Measurements from ENCODE around the gene TMEM270. TPM values are rescaled to one million over a fixed set of nuclear protein-coding genes. Genes with fewer than 3 reads are reported as not detected.
"Not testable (repeated sequence)": the region's sequence is repeated elsewhere in the genome, so short reads cannot be mapped to it uniquely, and the experiment has no call there.

The TMEM270 gene
- total and polyA plus RNA-seq, 2 donors (not counting 1 experiment from before 2014, with no cell fraction given): not detected

DNA sequence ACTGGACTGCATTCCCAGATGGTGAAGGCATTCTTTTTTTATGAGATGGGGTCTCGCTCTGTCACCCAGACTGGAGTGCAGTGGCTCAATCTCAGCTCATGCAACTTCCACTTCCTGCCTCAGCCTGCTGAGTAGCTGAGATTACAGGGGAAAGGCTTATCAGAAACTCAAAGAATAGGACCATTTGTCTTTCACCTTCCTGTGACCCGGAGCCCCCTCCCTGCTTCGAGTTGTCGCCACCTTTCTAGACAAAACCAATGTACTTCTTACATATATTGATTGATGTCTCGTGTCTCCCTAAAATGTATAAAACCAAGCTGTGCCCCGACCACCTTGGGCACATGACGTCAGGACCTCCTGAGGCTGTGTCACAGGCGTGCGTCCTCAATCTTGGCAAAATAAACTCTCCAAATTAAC lies 16.8 kb upstream of the TMEM270 start:
- Histone ChIP-seq H2AFZ (ENCODE audit: insufficient read depth, low read depth, low read length, poor library complexity, severe bottlenecking) (peak overlapping the region; percentile 25), H3K36me3 (replicated peaks in 1 of 2; ENCODE audit: control extremely low read depth in 1 of 2, control insufficient read depth in 1 of 2, extremely low read depth in 1 of 2, insufficient read depth in 2 of 2, low read length in 1 of 2) (no peaks in the 10 kb centered on the region), H3K4me2 (replicated peaks; ENCODE audit: low read depth, low read length, poor library complexity, severe bottlenecking) (peak overlapping the region; percentile 38), H3K79me2 (ENCODE audit: control insufficient read depth, insufficient read depth, low read length) (no peaks in the 10 kb centered on the region), H3K9me3 (ENCODE audit: control extremely low read depth in 1 of 3, control insufficient read depth in 2 of 3, insufficient read depth in 1 of 3, low read length in 2 of 3) (no peaks in the 10 kb centered on the region), H3K4me3 (ENCODE audit: control extremely low read depth in 1 of 5, extremely low read depth in 1 of 5, insufficient read depth in 1 of 5, low read depth in 2 of 5, low read length in 4 of 5) (no peak overlapping the region), H3K27me3 (replicated peaks in 1 of 4; ENCODE audit: control extremely low read depth in 1 of 4, control insufficient read depth in 3 of 4, insufficient read depth in 4 of 4, low read length in 3 of 4) (no peaks in the 10 kb centered on the region), H3K4me1 (ENCODE audit: control insufficient read depth in 2 of 2, insufficient read depth in 2 of 2, low read length in 2 of 2) (peaks cover 25 to 40% of the 10 kb centered on the region in 2 donors), H4K20me1 (ENCODE audit: control insufficient read depth, insufficient read depth, low read length, poor library complexity, severe bottlenecking) (no peaks in the 10 kb centered on the region), H3K9ac (ENCODE audit: low read length) (no peak overlapping the region), H3K27ac (ENCODE audit: low read length in 2 of 2) (no peak overlapping the region)
- H3K4me1 Mint-ChIP-seq: peaks cover 32% of the 10 kb centered on the region
- intact Hi-C loops (cut with micrococcal nuclease): no loop called here
- H3K27me3 Mint-ChIP-seq: no peaks in the 10 kb centered on the region
- ChIA-PET POLR2A (no interaction called here), CTCF (interaction anchor here (2.3 kb wide), 1 partner anchor 32 kb away, joined by 6 read pairs; no protein-coding TSS in a partner anchor)
- TF ChIP-seq, protein P1, sequence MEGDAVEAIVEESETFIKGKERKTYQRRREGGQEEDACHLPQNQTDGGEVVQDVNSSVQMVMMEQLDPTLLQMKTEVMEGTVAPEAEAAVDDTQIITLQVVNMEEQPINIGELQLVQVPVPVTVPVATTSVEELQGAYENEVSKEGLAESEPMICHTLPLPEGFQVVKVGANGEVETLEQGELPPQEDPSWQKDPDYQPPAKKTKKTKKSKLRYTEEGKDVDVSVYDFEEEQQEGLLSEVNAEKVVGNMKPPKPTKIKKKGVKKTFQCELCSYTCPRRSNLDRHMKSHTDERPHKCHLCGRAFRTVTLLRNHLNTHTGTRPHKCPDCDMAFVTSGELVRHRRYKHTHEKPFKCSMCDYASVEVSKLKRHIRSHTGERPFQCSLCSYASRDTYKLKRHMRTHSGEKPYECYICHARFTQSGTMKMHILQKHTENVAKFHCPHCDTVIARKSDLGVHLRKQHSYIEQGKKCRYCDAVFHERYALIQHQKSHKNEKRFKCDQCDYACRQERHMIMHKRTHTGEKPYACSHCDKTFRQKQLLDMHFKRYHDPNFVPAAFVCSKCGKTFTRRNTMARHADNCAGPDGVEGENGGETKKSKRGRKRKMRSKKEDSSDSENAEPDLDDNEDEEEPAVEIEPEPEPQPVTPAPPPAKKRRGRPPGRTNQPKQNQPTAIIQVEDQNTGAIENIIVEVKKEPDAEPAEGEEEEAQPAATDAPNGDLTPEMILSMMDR (IDR thresholded peaks at IDR 0.05): no peak
- TF ChIP-seq EZH2 (IDR thresholded peaks at IDR 0.05; ENCODE audit: borderline replicate concordance, insufficient read depth, low read depth, low read length, poor library complexity, severe bottlenecking): no peak
- DNase-seq (no peak), ATAC-seq (ENCODE audit: low read depth) (no peak)
- H3K27ac Mint-ChIP-seq: peak overlapping the region; percentile 46
- peak overlapping the region; percentile 66 for H3K4me3 Mint-ChIP-seq
- 20% methylated on average over 1 of the region's 9 CpGs for WGBS (ENCODE audit: insufficient coverage)
- H3K9me3 Mint-ChIP-seq (ENCODE audit: insufficient read depth): no peaks in the 10 kb centered on the region

DNA sequence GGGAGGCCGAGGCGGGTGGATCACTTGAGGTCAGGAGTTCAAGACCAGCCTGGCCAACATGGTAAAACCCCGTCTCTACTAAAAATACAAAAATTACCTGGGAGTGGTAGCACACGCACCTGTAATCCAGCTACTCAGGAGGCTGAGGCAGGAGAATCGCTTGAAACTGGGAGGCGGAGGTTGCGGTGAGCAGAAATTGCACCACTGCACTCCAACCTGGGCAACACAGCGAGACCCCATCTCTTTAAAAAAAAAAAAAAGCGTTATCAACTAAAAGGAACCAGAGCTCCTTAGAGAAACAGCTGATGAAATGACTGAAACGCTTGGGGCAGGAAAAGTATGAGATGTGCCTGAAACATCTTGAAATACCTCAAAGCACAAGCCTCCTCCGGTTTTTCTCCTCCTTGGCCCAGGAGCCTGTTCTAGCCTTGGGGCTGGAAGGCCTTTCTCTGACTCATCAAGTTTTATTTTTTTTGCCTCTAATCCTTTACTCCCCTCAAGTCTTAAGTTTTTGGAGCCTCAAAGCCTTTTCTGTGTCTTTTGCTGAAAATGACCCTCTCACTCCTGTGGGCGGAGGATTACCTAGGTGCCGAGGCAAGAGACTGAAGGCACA lies 16.0 kb upstream of the TMEM270 start:
- TF ChIP-seq EZH2 (IDR thresholded peaks at IDR 0.05; ENCODE audit: borderline replicate concordance, insufficient read depth, low read depth, low read length, poor library complexity, severe bottlenecking): no peak
- TF ChIP-seq, protein P1 (IDR thresholded peaks at IDR 0.05): no peak
- Histone ChIP-seq H2AFZ (ENCODE audit: insufficient read depth, low read depth, low read length, poor library complexity, severe bottlenecking) (no peak overlapping the region), H4K20me1 (ENCODE audit: control insufficient read depth, insufficient read depth, low read length, poor library complexity, severe bottlenecking) (no peaks in the 10 kb centered on the region), H3K9ac (ENCODE audit: low read length) (no peak overlapping the region), H3K4me2 (replicated peaks; ENCODE audit: low read depth, low read length, poor library complexity, severe bottlenecking) (no peak overlapping the region), H3K27me3 (replicated peaks in 1 of 4; ENCODE audit: control extremely low read depth in 1 of 4, control insufficient read depth in 3 of 4, insufficient read depth in 4 of 4, low read length in 3 of 4) (no peaks in the 10 kb centered on the region), H3K4me3 (ENCODE audit: control extremely low read depth in 1 of 5, extremely low read depth in 1 of 5, insufficient read depth in 1 of 5, low read depth in 2 of 5, low read length in 4 of 5) (no peak overlapping the region), H3K36me3 (replicated peaks in 1 of 2; ENCODE audit: control extremely low read depth in 1 of 2, control insufficient read depth in 1 of 2, extremely low read depth in 1 of 2, insufficient read depth in 2 of 2, low read length in 1 of 2) (no peaks in the 10 kb centered on the region), H3K9me3 (ENCODE audit: control extremely low read depth in 1 of 3, control insufficient read depth in 2 of 3, insufficient read depth in 1 of 3, low read length in 2 of 3) (no peaks in the 10 kb centered on the region), H3K79me2 (ENCODE audit: control insufficient read depth, insufficient read depth, low read length) (no peaks in the 10 kb centered on the region), H3K27ac (ENCODE audit: low read length in 2 of 2) (no peak overlapping the region), H3K4me1 (ENCODE audit: control insufficient read depth in 2 of 2, insufficient read depth in 2 of 2, low read length in 2 of 2) (peaks cover 25 to 40% of the 10 kb centered on the region in 2 donors)
- no peaks in the 10 kb centered on the region for H3K9me3 Mint-ChIP-seq (ENCODE audit: insufficient read depth)
- ChIA-PET CTCF (interaction anchor here (0.7 to 0.9 kb wide), 2 partner anchors 10 to 237 kb away, joined by 3 read pairs; no protein-coding TSS in a partner anchor), POLR2A (interaction anchor here (0.5 kb wide), 2 partner anchors 37 to 767 kb away, joined by 3 to 4 read pairs; no protein-coding TSS in a partner anchor)
- peak overlapping the region; percentile 3 for H3K4me3 Mint-ChIP-seq
- H3K27ac Mint-ChIP-seq: no peak overlapping the region
- 60% methylated on average over 2 of the region's 13 CpGs for WGBS (ENCODE audit: insufficient coverage)
- peaks cover 32% of the 10 kb centered on the region for H3K4me1 Mint-ChIP-seq
- DNase-seq (no peak), ATAC-seq (ENCODE audit: low read depth) (no peak)
- intact Hi-C loops (cut with micrococcal nuclease): no loop called here
- H3K27me3 Mint-ChIP-seq: peaks cover 4% of the 10 kb centered on the region

DNA sequence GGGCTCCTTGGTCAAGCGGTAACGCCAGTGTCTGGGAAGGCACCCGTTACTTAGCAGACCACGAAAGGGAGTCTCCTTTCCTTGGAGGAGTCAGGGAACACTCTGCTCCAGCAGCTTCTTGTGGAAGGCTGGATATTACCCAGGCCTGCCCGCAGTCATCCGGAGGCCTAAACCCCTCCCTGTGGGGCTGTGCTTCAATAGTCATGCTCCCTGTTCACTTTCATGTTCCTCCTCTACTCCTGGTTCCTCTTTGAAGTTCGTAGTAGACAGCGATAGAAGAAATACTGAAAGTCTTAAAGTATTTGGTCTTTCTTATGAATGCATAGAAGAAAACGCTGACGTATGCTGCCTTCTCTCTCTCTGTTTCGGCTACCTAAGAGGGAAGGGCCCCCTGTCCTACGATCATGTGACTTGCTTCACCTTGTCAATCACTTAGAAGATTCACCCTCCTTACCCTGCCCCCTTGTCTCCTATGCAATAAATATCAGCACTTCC lies 15.2 kb upstream of the TMEM270 start:
- not testable (repeated sequence) for ATAC-seq (ENCODE audit: low read depth)

More for the DNA sequence above, 15.2 kb upstream of the TMEM270 start:
- peaks cover 25 to 40% of the 10 kb centered on the region in 2 donors for H3K4me1 ChIP-seq (ENCODE audit: control insufficient read depth in 2 of 2, insufficient read depth in 2 of 2, low read length in 2 of 2)
- Mint-ChIP-seq H3K4me1 (peaks cover 32% of the 10 kb centered on the region), H3K27ac (peak overlapping the region; percentile 89), H3K4me3 (peak overlapping the region; percentile 78)
- H3K79me2 ChIP-seq (ENCODE audit: control insufficient read depth, insufficient read depth, low read length); H4K20me1 ChIP-seq (ENCODE audit: control insufficient read depth, insufficient read depth, low read length, poor library complexity, severe bottlenecking); H3K9me3 Mint-ChIP-seq (ENCODE audit: insufficient read depth); CTCF ChIA-PET; H3K36me3 ChIP-seq (replicated peaks in 1 of 2; ENCODE audit: control extremely low read depth in 1 of 2, control insufficient read depth in 1 of 2, extremely low read depth in 1 of 2, insufficient read depth in 2 of 2, low read length in 1 of 2); intact Hi-C loops (cut with micrococcal nuclease); H3K27me3 ChIP-seq (replicated peaks in 1 of 4; ENCODE audit: control extremely low read depth in 1 of 4, control insufficient read depth in 3 of 4, insufficient read depth in 4 of 4, low read length in 3 of 4); H3K27me3 Mint-ChIP-seq; H3K9me3 ChIP-seq (ENCODE audit: control extremely low read depth in 1 of 3, control insufficient read depth in 2 of 3, insufficient read depth in 1 of 3, low read length in 2 of 3): not testable (repeated sequence)
- WGBS (ENCODE audit: insufficient coverage): 44% methylated on average over 5 of the region's 12 CpGs
- DNase-seq: peak; percentile 72
- POLR2A ChIA-PET: interaction anchor here (0.5 kb wide), 1 partner anchor 38 kb away, joined by 4 read pairs; no protein-coding TSS in a partner anchor
- H2AFZ ChIP-seq (ENCODE audit: insufficient read depth, low read depth, low read length, poor library complexity, severe bottlenecking): peak overlapping the region; percentile 18
- H3K9ac ChIP-seq (ENCODE audit: low read length): peak overlapping the region; percentile 14
- peak overlapping the region in 1 of 5 experiments; percentile 1 for H3K4me3 ChIP-seq (ENCODE audit: control extremely low read depth in 1 of 5, extremely low read depth in 1 of 5, insufficient read depth in 1 of 5, low read depth in 2 of 5, low read length in 4 of 5)
- H3K27ac ChIP-seq (ENCODE audit: low read length in 2 of 2): peak overlapping the region; percentile 27 to 54
- peak overlapping the region; percentile 43 for H3K4me2 ChIP-seq (replicated peaks; ENCODE audit: low read depth, low read length, poor library complexity, severe bottlenecking)

Data from B cell (primary cell).